Neural progenitor cell (in vitro differentiated cells): Measurements from ENCODE around the gene PACS1. TPM values are rescaled to one million over a fixed set of nuclear protein-coding genes. Genes with fewer than 3 reads are reported as not detected.
"Not testable (repeated sequence)": the region's sequence is repeated elsewhere in the genome, so short reads cannot be mapped to it uniquely, and the experiment has no call there.

ENCODE experiments used
- DNase-seq: peaks from one replicate; pipeline ENCODE4 v3.0.0-alpha.2; 2016; ENCODE audit warnings: low spot score
- H2AFZ ChIP-seq: fragments of 200-600 bp; sonication (generic); replicated peaks from 2 replicates; pipeline ENCODE4 v1.6.1; 2016; ENCODE audit warnings: antibody characterized with exemption
- H3F3A ChIP-seq: fragments of 200-600 bp; sonication (generic); 2 replicates; pipeline ENCODE4 v1.6.1; 2016; ENCODE audit warnings: antibody characterized with exemption, low read depth
- H3K27ac ChIP-seq: fragments of 200-600 bp; sonication (generic); 2 replicates; pipeline ENCODE4 v1.5.1; 2016; ENCODE audit warnings: mild to moderate bottlenecking
- H3K27me3 ChIP-seq: fragments of 200-600 bp; sonication (generic); 2 replicates; pipeline ENCODE4 v1.6.1; 2016; ENCODE audit warnings: mild to moderate bottlenecking, moderate library complexity
- H3K36me3 ChIP-seq: fragments of 200-600 bp; sonication (generic); 2 replicates; pipeline ENCODE4 v1.5.1; 2016
- H3K4me1 ChIP-seq: fragments of 200-600 bp; sonication (generic); 2 replicates; pipeline ENCODE4 v1.6.1; 2016; ENCODE audit warnings: mixed run types
- H3K4me2 ChIP-seq: fragments of 200-600 bp; sonication (generic); 2 replicates; pipeline ENCODE4 v1.6.1; 2016
- H3K4me3 ChIP-seq: fragments of 200-600 bp; sonication (generic); 2 replicates; pipeline ENCODE4 v1.5.1; 2016
- H3K79me2 ChIP-seq: fragments of 200-600 bp; sonication (generic); 2 replicates; pipeline ENCODE4 v1.6.1; 2016; ENCODE audit warnings: low read depth
- H3K9ac ChIP-seq: fragments of 200-600 bp; sonication (generic); 2 replicates; pipeline ENCODE4 v1.6.1; 2016
- H3K9me3 ChIP-seq: fragments of 200-600 bp; sonication (generic); 2 replicates; pipeline ENCODE4 v1.5.1; 2016; ENCODE audit warnings: low read depth
- H4K20me1 ChIP-seq: fragments of 200-600 bp; sonication (generic); 2 replicates; pipeline ENCODE4 v1.6.1; 2016; ENCODE audit warnings: low read depth
- H3K27ac Mint-ChIP-seq: 3 replicates; pipeline ENCODE4 v1.8.0; 2021; ENCODE audit warnings: mixed read lengths
- H3K27me3 Mint-ChIP-seq: 2 replicates; pipeline ENCODE4 v1.8.0; 2022; ENCODE audit warnings: low read depth, mild to moderate bottlenecking, inconsistent platforms, moderate library complexity, mixed read lengths; ENCODE audit not compliant: insufficient read depth
- H3K36me3 Mint-ChIP-seq: 3 replicates; pipeline ENCODE4 v1.8.0; 2021; ENCODE audit warnings: mixed read lengths
- H3K4me1 Mint-ChIP-seq: 3 replicates; pipeline ENCODE4 v1.8.0; 2021; ENCODE audit warnings: mixed read lengths
- H3K4me3 Mint-ChIP-seq: 3 replicates; pipeline ENCODE4 v1.8.0; 2021; ENCODE audit warnings: mild to moderate bottlenecking, moderate library complexity, mixed read lengths
- H3K9me3 Mint-ChIP-seq: 3 replicates; pipeline ENCODE4 v1.8.0; 2020; ENCODE audit warnings: mixed read lengths
- EZH2 ChIP-seq: fragments of 200-600 bp; sonication (generic); IDR thresholded peaks from 2 replicates; pipeline ENCODE4 v1.6.1; 2017; ENCODE audit warnings: antibody characterized with exemption, mild to moderate bottlenecking, moderate library complexity
- EZH2phosphoT487 ChIP-seq: fragments of 200-600 bp; sonication (generic); IDR thresholded peaks from 2 replicates; pipeline ENCODE4 v1.6.1; 2017; ENCODE audit warnings: antibody characterized with exemption
- total RNA-seq: library from RNA; depleted of rRNA; stranded (reverse); fragments of >200 nt; gene quantifications from 2 replicates; pipeline ENCODE4 v1.2.3, GENCODE V29; 2015; ENCODE audit warnings: low replicate concordance
- TF ChIP-seq, protein P1 (sequence below): fragments of 200-600 bp; sonication (generic); IDR thresholded peaks from 2 replicates; pipeline ENCODE4 v1.5.1; 2017; ENCODE audit warnings: antibody characterized with exemption, mild to moderate bottlenecking

PACS1 gene
- total RNA-seq, 1 donor from 2014 or later = 13.4 TPM

DNA sequence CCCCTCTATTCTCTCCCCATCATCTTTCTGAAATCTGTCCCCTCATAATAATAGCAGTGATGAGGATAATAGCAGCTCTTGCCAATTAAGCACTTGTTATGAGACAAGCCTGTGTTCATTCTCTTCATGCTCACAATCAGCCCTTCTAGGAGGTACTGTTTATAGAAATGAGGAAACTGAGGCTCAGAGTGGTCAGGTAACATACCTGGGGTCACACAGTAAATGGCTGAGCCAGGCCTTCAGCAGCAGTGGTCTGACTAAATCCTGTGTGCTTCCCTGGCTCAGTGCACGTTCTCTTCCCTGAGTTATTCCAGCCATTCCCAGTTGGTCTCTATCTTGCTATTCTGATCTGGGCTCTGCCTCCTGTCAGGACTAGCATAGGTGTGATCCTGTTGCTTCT is 204.1 kb downstream of the PACS1 start:
- peaks cover 10% of the 10 kb centered on the region for H3K4me1 ChIP-seq
- H3K79me2 ChIP-seq = peaks cover 20% of the 10 kb centered on the region
- peak overlapping the region; percentile 0 for H3K4me3 Mint-ChIP-seq
- H3K9me3 ChIP-seq = no peaks in the 10 kb centered on the region
- H3K4me2 ChIP-seq = no peak overlapping the region
- TF ChIP-seq EZH2phosphoT487 = no peak
- TF ChIP-seq, protein P1, sequence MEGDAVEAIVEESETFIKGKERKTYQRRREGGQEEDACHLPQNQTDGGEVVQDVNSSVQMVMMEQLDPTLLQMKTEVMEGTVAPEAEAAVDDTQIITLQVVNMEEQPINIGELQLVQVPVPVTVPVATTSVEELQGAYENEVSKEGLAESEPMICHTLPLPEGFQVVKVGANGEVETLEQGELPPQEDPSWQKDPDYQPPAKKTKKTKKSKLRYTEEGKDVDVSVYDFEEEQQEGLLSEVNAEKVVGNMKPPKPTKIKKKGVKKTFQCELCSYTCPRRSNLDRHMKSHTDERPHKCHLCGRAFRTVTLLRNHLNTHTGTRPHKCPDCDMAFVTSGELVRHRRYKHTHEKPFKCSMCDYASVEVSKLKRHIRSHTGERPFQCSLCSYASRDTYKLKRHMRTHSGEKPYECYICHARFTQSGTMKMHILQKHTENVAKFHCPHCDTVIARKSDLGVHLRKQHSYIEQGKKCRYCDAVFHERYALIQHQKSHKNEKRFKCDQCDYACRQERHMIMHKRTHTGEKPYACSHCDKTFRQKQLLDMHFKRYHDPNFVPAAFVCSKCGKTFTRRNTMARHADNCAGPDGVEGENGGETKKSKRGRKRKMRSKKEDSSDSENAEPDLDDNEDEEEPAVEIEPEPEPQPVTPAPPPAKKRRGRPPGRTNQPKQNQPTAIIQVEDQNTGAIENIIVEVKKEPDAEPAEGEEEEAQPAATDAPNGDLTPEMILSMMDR = no peak
- no peak for TF ChIP-seq EZH2
- H3K27ac ChIP-seq = no peak overlapping the region
- peaks cover 16% of the 10 kb centered on the region for H3F3A ChIP-seq
- peaks cover 18% of the 10 kb centered on the region for H3K36me3 Mint-ChIP-seq
- no peak overlapping the region for H2AFZ ChIP-seq
- H4K20me1 ChIP-seq = peaks cover 33% of the 10 kb centered on the region
- H3K27ac Mint-ChIP-seq = no peak overlapping the region
- H3K36me3 ChIP-seq = no peaks in the 10 kb centered on the region
- H3K9ac ChIP-seq = no peak overlapping the region
- H3K27me3 Mint-ChIP-seq = peaks cover 5% of the 10 kb centered on the region
- no peaks in the 10 kb centered on the region for H3K9me3 Mint-ChIP-seq
- peaks cover 17% of the 10 kb centered on the region for H3K27me3 ChIP-seq
- DNase-seq = no peak
- H3K4me1 Mint-ChIP-seq = peaks cover 22% of the 10 kb centered on the region
- no peak overlapping the region for H3K4me3 ChIP-seq

- H3K4me3 Mint-ChIP-seq = peak overlapping the region; percentile 60
- no peak for TF ChIP-seq EZH2
- TF ChIP-seq EZH2phosphoT487 = no peak
- TF ChIP-seq, protein P1 = no peak
- Histone ChIP-seq H3K9me3 (no peaks in the 10 kb centered on the region), H3K4me2 (no peak overlapping the region), H3K36me3 (no peaks in the 10 kb centered on the region), H3K79me2 (peaks cover 8% of the 10 kb centered on the region), H3F3A (peaks cover 10% of the 10 kb centered on the region), H3K27me3 (peaks cover 17% of the 10 kb centered on the region), H2AFZ (no peak overlapping the region), H4K20me1 (peaks cover 33% of the 10 kb centered on the region), H3K27ac (no peak overlapping the region), H3K4me1 (peaks cover 9% of the 10 kb centered on the region), H3K9ac (no peak overlapping the region), H3K4me3 (no peak overlapping the region)
- DNase-seq = no peak
- no peak overlapping the region for H3K27ac Mint-ChIP-seq
- no peaks in the 10 kb centered on the region for H3K9me3 Mint-ChIP-seq
- H3K27me3 Mint-ChIP-seq = peaks cover 3% of the 10 kb centered on the region
- peaks cover 18% of the 10 kb centered on the region for H3K36me3 Mint-ChIP-seq
- H3K4me1 Mint-ChIP-seq = peaks cover 25% of the 10 kb centered on the region
Observed at GRCh38 chr11:66275396-66275795, 205.3 kb downstream of the PACS1 start.

- H3K27me3 Mint-ChIP-seq = peaks cover 3% of the 10 kb centered on the region
Observed at GRCh38 chr11:66275984-66276612, 206.0 kb downstream of the PACS1 start.

GRCh38 chr11:66276619-66277018 is 206.5 kb downstream of the PACS1 start:
- DNase-seq, H2AFZ ChIP-seq, H3K27ac Mint-ChIP-seq, H3K27ac ChIP-seq, H3K27me3 Mint-ChIP-seq, H3K79me2 ChIP-seq, H3K4me3 ChIP-seq, H3K36me3 ChIP-seq, H3K9me3 Mint-ChIP-seq, H3K9ac ChIP-seq, H3K4me3 Mint-ChIP-seq, H3K4me2 ChIP-seq, H3K9me3 ChIP-seq, H3K4me1 ChIP-seq: not testable (repeated sequence)
- peaks cover 18% of the 10 kb centered on the region for H3K36me3 Mint-ChIP-seq
- Histone ChIP-seq H3F3A (peaks cover 19% of the 10 kb centered on the region), H3K27me3 (peaks cover 17% of the 10 kb centered on the region), H4K20me1 (peaks cover 37% of the 10 kb centered on the region)
- H3K4me1 Mint-ChIP-seq = peaks cover 33% of the 10 kb centered on the region

More at GRCh38 chr11:66275984-66276612, 206.0 kb downstream of the PACS1 start:
- Histone ChIP-seq H3K27me3 (peaks cover 17% of the 10 kb centered on the region), H3K36me3 (no peaks in the 10 kb centered on the region), H3K9me3 (no peaks in the 10 kb centered on the region), H3K4me2 (no peak overlapping the region), H3F3A (peaks cover 14% of the 10 kb centered on the region), H2AFZ (no peak overlapping the region), H4K20me1 (peaks cover 33% of the 10 kb centered on the region), H3K4me3 (no peak overlapping the region), H3K9ac (no peak overlapping the region), H3K4me1 (peaks cover 9% of the 10 kb centered on the region), H3K27ac (no peak overlapping the region), H3K79me2 (peaks cover 1% of the 10 kb centered on the region)
- Mint-ChIP-seq H3K36me3 (peaks cover 18% of the 10 kb centered on the region), H3K4me3 (no peak overlapping the region), H3K9me3 (no peaks in the 10 kb centered on the region), H3K27ac (no peak overlapping the region), H3K4me1 (peaks cover 28% of the 10 kb centered on the region)
- no peak for DNase-seq
- TF ChIP-seq EZH2 = no peak

DNA sequence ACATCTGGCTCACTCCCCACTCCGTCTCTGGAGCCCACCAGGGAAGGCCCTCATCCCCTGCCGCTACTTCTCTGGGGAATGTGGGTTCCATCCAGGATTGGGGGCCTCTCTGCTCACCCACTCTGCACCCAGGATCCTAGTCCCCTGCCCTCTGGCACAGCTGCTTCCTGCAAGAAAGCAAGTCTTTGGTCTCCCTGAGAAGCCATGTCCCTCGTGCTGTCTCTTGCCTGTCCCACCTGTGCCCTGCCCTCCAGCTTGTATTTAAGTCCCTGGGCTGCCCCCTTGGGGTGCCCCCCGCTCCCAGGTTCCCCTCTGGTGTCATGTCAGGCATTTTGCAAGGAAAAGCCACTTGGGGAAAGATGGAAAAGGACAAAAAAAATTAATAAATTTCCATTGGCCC is 207.0 kb downstream of the PACS1 start:
- not testable (repeated sequence) for H2AFZ ChIP-seq, H3K27ac Mint-ChIP-seq, H3K27me3 Mint-ChIP-seq, H3K9me3 Mint-ChIP-seq, H3K36me3 ChIP-seq, H3K9ac ChIP-seq, DNase-seq, H3K9me3 ChIP-seq, H3K79me2 ChIP-seq, H3K4me3 ChIP-seq, H3K4me2 ChIP-seq, H3K27ac ChIP-seq
- H3F3A ChIP-seq = peaks cover 21% of the 10 kb centered on the region
- H4K20me1 ChIP-seq = peaks cover 42% of the 10 kb centered on the region
- H3K4me1 ChIP-seq = peaks cover 13% of the 10 kb centered on the region
- peak overlapping the region; percentile 76 for H3K4me3 Mint-ChIP-seq
- peaks cover 38% of the 10 kb centered on the region for H3K4me1 Mint-ChIP-seq
- peaks cover 14% of the 10 kb centered on the region for H3K36me3 Mint-ChIP-seq
- peaks cover 17% of the 10 kb centered on the region for H3K27me3 ChIP-seq
